ENCODE results near the gene ZNF536. TPM values are rescaled to one million over a fixed set of nuclear protein-coding genes. Genes with fewer than 3 reads are reported as not detected.
"Not testable (repeated sequence)": the region's sequence is repeated elsewhere in the genome, so short reads cannot be mapped to it uniquely, and the experiment has no call there.

The ZNF536 gene
- polyA plus RNA-seq, 3 donors, result 2.7 to 3.4 (median 2.9) TPM

DNA sequence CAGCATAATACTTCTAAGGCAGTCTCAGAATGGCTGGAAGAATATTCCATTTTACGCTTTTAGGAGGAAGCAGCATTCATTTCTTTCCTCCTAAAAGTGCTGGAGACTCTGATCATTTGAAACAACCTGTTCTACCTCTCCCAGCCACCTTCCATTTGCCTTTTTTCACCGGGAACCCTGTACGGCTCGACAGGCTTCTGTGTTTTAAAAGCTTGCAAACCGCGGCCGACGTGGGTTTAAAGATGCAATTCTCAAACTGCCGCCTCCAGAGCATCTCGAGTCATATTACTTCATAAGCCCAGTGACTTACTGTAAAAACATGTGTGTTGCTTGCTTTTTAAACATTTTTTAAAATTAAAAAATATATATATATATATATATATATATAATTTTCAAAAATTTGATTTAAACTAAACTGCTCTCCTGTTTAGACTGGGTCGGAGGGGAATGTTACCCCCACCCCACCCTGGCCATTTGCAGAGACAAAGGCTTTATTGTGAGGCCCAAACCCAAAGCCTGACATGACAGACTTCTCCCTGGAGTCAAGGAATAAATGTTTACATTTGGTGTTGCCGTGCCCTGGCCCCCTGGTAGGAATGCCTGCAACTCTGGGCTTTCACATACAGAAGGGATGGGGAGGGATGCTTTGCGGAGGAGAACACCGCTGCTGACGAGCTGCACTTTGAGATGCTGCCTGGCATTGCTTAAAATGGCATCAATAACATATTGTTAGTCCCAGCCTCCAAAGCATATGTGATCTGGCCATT, 30.4 kb downstream of the ZNF536 start:
- no peak for DNase-seq (ENCODE audit: extremely low read depth in 1 of 11, low read depth in 9 of 11, low spot score in 4 of 11)

DNA sequence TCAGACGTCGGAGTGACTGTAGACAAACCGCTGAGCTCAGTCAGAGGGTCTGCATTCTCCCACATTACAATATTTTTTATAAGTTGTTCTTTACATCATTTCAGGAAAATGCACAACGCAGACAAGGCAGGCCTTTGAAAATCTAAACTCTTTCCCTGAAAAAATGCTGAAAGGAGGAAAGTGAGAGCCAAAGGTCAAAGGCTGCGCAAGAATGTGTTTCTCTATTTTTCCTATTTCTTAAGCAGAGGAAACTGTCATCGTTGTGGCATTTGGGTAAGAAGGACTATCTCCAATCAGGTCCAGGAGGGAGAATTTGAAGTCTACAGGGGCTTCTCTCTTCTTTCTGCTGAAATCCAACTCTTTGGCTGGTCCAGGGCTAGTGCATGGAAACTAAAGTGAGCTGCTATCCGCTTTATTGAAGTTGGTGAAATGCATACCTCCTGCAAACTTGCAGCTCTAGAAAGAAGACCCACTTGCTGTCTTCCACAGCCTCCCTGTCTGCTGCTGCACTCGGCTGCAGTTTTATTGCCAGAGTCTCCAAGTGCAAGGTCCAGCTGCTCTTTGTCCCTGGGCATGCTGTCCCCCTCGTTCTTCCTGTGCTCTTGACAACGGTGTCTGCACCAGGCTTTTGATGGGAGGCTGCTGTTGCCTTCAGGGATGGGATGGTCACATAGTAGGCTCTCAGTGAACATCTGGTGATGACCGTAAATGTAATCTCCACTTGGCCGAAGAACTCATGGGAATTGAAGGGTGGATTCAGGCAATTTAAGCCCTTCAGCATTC, 31.2 kb downstream of the ZNF536 start:
- peak in 7 of 11 donors; percentile 23 to 45 (median 30) for DNase-seq (ENCODE audit: extremely low read depth in 1 of 11, low read depth in 9 of 11, low spot score in 4 of 11)

DNA sequence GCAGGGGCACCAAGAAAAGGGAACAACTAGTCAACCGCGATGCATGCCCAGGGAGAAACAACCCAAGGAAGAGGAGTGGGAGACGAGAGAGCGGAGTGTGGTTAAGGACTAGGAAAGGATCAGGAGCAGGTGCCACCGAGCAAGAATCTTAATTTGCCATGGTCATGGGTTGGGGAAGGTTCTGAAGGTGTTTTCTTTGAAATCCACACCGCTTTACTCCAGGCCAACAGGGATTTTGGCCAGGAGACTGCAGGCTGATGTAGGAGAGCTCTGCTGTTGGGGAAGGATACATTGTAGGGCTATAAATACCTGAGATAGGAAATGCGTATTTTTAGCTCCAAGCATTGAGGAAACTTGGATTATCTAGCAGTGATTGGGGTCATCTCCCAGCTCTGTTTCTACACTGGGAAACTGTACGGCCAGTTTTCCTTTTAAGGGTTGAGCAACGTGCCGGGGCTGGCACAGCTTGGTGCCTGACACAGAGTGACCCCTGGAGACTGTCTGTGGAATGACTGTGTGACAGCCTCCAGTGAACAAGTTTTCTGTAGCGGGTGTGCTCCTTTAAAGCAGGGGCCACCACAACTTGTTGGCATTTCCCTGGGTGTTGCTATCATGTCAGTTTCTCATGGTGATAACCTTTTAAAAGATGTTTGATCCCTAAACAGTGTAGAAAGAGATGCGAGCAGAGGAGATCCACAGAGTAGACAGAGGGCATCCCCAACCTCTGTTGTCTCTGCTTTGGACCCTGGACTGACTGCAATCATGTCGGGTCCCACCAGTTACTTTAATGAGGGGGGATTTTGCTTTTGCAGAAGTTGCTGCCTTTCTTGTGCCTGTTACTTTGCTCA, 34.3 kb downstream of the ZNF536 start:
- DNase-seq (ENCODE audit: extremely low read depth in 1 of 11, low read depth in 9 of 11, low spot score in 4 of 11), result peak in 4 of 11 donors; percentile 10 to 26 (median 18)

DNA sequence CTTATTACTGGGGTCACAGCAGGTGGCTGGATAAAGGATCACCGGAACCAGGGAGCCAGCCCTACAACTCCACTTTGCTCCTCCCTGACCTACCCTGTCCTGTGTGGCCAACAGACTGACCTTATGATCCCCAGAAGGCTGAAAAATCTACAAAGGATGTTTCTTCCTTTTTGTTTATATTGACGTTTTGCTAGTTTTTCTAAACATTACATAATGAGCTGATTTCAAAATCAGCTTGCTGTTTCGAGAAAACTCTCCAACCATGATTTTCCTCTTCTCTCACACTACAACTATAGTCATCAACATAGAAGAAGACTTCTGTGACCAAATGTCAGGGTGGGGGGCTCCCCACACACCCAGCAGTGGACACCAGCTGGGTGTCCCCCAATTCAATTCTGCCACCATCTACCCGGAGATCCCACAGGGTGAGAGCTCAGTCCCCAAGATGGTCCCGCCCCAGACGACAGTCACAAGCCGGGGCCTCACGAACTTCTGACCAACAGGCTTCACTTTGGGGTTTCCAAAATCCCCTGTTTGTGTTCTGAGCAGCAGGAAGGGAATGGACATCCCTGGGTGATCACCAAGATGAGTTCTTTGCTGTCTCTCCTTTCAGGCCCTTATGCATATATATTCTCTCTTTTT, 35.0 kb downstream of the ZNF536 start:
- no peak for DNase-seq (ENCODE audit: extremely low read depth in 1 of 11, low read depth in 9 of 11, low spot score in 4 of 11)

DNA sequence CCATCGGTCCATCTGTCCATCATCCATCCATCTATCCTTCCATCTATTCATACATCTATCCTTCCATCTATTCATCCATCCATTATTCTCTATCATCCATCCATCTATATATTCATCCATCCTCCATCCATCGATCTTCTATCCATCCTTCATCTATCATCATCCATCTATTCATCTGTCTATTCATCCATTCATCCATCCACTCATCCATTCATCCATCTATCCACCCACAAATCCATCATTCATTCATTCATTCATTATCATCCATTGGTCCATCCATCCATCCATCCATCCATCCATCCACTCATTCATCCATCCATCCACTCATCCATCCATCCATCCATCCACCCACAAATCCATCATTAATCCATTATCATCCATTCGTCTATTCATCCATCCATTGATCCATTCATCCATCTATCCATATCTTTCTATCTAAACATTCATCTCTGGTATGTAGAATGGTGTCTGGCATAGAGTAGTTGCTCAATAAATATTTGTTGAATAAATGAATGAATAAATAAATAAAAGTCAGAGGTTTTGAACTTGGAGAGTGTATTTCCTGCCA, 36.6 kb downstream of the ZNF536 start:
- no peak for DNase-seq (ENCODE audit: extremely low read depth in 1 of 11, low read depth in 9 of 11, low spot score in 4 of 11)

DNA sequence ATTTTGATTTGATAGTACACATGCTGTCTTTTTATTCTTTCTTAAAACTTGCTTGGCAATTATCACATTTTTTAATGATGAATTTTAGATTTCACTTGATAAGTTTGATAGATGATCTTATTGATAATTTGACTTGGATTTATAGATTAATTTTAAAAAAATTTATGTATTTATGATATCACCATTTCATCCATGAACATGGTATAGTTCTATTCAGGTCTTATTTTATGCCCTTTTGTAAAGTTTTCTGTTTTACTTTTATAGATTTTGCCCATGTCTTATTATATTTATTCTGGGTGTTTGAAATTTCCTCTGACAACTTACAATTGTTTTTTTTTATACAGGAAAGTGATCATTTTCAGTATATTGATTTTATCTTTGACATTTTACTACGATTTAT, 39.5 kb downstream of the ZNF536 start:
- DNase-seq (ENCODE audit: extremely low read depth in 1 of 11, low read depth in 9 of 11, low spot score in 4 of 11), result no peak

DNA sequence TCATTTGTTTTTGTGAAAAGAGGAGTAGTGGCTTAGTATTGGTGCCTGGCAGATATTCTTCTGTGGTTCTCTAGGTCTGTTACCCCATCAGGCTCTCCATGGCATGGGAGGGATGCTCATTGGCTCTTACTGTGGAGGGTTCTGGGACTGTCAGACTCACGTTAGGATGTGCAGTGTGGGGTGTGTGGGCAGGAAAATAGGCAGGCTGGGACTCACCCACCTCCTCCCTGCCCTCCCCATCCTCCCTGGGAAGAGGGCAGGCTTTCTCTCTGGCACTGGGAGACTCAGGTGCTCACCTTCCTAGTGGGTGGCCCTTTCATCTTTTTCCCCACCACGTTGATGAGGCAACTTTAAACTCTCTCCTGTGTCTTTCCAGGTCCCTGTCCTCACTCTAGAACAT, 44.2 kb downstream of the ZNF536 start:
- no peak for DNase-seq (ENCODE audit: extremely low read depth in 1 of 11, low read depth in 9 of 11, low spot score in 4 of 11)

DNA sequence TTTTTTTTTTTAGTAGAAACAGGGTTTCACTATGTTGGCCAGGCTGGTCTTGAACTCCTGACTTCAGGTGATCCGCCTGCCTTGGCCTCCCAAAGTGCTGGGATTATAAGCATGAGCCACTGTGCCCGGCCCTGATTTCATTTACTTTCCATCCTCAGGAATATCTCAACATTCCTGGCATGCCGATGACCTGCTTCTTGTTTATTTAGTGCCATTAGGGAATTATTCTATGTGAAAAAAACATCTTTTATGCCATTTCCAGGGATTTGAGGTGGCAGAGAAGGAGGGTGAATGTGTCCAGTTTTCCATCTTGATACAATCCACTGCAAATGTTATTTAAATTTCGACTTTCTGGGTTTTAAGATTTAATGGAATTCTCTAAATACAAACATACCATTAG, 45.0 kb downstream of the ZNF536 start:
- DNase-seq (ENCODE audit: extremely low read depth in 1 of 11, low read depth in 9 of 11, low spot score in 4 of 11), result not testable (repeated sequence)

DNA sequence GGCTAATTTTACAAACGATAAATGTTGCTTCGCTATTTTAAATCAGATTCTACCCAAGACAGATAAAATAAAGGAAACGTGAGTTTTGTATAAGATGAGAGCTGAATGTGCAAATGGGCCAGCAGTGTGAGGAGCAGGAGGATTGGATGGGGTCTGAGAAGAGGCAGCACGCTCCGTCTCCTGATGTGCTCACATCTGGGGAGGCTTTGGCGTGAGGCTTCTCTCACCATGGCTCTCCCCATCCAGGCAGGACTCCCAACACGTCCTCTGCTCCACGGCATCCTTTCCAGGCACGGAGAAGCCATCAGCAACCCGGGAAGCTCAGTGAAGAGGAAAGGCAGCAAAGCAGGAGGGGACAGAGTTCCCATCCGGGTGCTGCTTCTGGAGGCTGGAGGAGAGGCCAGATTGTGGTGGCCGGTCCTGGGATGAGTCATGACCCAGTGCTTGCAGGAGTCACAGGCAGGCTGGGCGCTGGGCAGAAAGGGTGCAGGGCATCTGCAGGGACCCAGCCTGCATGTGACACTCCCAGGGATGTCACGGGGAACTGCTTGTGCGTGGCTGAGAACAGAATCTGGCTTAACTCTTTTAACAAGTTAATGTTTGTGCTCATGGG, 47.5 kb downstream of the ZNF536 start:
- no peak for DNase-seq (ENCODE audit: extremely low read depth in 1 of 11, low read depth in 9 of 11, low spot score in 4 of 11)

DNA sequence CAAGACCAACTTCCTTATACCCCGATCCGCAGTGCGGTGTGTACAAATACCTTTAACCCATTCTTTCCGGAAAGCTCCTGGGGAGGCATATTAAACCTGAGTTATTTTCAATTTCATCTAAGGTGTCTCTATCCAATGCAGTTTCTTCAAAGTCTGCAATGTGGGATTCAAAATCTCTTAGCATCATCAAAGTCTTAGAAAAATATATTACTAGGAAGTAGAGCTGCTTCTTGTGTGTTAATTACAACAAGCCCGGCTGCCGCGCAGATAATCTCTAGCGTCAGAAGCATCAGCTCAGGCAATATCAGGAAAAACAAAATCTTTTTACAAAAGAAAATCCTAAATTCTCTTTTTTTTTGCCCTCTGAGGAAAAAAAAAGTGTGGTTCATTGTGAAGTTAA, 48.1 kb downstream of the ZNF536 start:
- DNase-seq (ENCODE audit: extremely low read depth in 1 of 11, low read depth in 9 of 11, low spot score in 4 of 11), result no peak

DNA sequence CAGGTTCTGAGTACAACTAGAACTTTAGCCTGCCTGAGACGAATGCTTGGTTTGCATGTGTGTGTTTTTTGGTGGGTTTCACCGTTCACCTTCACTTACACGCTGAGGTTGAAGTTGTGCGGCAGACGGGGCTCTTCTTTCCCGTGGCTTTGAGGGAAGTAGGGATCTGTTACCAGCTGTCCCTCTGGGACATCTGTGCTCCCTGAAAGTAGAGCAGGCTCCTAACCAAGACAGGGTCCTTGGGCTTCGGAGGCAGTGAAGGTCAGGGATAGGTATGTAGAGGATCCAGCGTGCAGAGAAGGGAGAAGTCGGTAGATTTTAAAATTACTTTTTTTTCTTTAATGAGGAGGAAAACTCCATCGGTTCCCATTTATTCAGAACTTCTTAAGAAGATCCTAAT, 48.7 kb downstream of the ZNF536 start:
- DNase-seq (ENCODE audit: extremely low read depth in 1 of 11, low read depth in 9 of 11, low spot score in 4 of 11), result no peak

DNA sequence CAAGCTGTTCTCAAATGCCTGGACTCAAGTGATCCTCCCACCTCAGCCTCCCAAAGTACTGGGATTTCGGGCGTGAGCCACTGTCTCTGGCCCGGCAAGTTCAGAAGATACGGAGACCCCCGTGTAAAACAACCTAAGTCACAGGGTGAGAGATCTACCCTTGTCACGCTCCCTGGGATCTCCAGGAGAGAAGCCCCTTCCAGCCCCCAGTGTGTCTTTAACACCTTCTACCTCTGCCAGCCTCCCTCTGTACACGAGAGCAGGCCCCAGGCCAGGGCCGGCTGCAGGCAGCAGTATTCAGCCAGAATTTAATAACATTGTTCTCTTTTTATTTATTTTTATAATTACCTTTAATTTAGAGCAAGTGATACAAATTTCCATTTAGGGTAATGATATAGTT, 49.4 kb downstream of the ZNF536 start:
- no peak for DNase-seq (ENCODE audit: extremely low read depth in 1 of 11, low read depth in 9 of 11, low spot score in 4 of 11)

DNA sequence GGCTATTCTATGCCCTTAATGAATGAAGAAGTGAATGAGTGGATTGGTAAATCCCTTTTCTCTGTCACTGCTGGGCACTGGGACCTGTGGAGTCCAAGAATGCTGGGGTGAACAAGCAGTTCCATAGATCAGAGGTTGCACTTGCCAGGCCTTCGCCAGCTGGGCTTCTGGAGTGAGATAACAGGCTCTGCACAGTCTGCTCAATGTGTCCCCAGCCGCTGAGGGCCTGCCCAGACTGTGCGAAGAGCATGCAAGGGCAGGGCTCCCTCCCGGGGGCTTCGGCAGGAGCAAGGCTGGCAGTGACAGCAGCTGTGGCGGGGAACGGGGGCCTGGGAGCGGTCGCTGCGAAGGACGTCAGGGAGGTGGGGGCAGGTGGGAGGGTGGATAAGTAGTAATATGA, 51.3 kb downstream of the ZNF536 start:
- DNase-seq (ENCODE audit: extremely low read depth in 1 of 11, low read depth in 9 of 11, low spot score in 4 of 11), result no peak

DNA sequence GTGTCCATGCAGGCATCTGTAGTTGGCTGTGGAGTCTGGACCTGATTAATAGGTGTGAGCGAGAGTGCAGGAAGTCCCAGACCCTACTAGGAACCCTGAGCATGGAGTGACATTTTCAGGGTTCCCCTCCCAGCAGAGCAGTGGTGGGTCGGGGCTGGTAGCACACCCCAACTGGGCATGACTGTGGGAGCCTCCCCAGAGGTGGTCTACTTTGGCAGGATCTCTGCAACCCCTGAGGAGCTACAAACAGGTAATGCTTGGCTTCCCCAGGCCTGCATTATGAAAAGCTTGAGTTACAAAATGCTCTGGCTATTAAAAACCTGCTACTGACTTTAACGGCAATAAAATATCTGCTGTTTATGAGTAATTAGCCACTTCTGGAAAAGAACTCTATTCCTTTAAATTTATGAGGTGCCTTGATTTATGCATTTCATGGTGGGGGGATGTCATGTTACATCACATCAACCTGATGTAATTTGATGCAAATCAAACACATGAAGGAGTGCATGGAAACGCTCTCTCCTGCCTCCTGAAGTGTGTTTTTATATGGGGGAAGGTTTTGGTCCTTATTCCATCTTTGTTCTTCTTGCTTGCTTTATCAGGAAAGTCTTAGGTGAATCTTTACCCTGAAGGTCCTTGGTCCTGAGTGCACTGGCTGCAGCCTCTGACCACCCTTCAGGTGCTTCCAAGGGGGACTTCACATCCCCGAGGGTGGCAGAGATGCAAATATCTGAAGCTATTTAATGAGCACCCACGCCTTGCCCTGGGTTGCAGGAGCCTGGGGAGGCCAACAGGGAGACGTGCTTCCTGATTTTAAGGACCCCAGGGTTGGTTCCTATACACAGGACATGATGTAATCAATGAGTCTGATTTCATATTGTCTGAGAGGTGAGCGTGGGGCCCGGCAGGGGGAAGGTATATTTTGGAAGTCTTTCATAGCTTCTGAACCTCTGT, 54.0 kb downstream of the ZNF536 start:
- DNase-seq (ENCODE audit: extremely low read depth in 1 of 11, low read depth in 9 of 11, low spot score in 4 of 11), result no peak

DNA sequence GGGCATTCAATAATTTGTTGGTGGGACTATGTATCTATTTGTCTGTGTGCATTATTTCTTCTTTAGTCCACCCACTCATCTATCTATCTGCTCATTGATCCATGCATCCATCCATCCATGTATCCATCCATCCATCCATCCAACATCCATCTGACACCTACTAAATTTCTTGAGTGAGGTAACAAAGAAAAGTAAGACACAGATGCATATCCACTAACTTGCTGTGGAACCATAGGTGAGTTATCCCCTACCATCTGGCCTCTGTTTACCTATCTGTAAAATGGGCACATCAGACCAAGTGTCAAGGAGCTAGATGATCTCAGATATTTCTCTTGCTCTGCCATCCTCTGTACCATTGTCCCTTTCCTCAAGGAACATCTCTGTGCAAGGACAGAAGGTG, 54.7 kb downstream of the ZNF536 start:
- DNase-seq (ENCODE audit: extremely low read depth in 1 of 11, low read depth in 9 of 11, low spot score in 4 of 11), result no peak

DNA sequence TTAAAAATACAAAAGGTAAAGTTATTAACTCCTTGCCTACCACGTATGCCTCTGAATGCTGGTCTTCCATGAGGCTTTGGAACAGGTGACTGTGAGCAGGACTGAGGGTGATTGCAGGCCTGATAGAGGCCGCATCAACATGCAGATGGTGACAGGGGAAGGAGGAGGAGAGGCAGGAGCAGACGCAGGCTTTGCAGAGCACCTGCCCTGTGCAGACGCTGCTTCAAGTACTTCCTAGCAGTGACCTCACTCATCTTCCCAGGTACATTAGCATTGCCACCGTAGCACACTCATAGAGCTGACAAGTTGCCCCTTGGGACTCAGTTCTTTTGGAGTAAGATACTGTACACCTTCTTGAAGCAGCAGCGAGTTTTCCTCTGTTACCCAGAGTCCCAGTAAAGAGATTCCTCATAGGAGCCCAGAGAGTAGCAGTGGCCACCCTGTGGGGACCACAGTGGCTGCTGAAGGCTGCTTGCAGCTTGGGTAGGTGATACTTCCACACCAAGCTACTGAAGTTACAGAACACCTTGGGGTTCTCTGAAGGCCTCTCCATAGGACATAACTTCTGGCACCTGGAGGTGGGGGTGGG, 56.0 kb downstream of the ZNF536 start:
- no peak for DNase-seq (ENCODE audit: extremely low read depth in 1 of 11, low read depth in 9 of 11, low spot score in 4 of 11)

DNA sequence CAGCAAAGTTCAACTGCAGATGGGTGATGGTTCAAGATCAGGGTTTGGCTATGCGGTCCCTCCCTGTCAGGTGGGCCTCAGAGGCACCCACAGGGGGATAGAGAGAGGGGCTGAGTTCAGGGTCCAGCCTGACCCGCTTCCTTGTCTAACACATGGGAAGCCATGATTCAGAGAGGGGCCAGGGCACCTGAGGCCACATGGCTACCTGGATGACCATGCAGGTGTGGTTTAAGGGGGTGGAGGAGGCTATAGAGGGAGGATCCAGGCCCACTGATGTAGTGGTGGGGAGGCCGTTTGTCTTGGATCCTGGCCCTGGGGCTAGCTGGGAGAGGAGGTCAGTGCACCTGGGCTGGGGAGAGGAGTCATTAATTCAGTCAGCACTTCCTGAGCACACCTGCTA, 56.7 kb downstream of the ZNF536 start:
- DNase-seq (ENCODE audit: extremely low read depth in 1 of 11, low read depth in 9 of 11, low spot score in 4 of 11), result no peak
